Fibroblast of skin of abdomen (primary cell): ENCODE data around the gene BRD4.

Experiments
- DNase-seq: peaks from one replicate; pipeline ENCODE4 v3.0.0-alpha.2; 2013

BRD4 gene

GRCh38 chr19:15188851-15189250 is 143.5 kb downstream of the BRD4 start:
- DNase-seq, result no peak

- no peak for DNase-seq
Measured at GRCh38 chr19:15187026-15188007, 145.0 kb downstream of the BRD4 start.
